ENCODE results near the gene SLC28A1.
"Not testable (repeated sequence)": the region's sequence is repeated elsewhere in the genome, so short reads cannot be mapped to it uniquely, and the experiment has no call there.

The SLC28A1 gene

GRCh38 chr15:84883916-84884781 lies at the start of gene SLC28A1:
TSS of gene SLC28A1 (plus strand) at chr15:84884662. CDS start at chr15:84887761, 3,099 bp downstream.
- Mint-ChIP-seq H3K27ac (no peak within 1 kb of the TSS), H3K4me3 (no peak within 1 kb of the TSS), H3K4me1 (ENCODE audit: low read depth) (peaks cover 4% of the 10 kb centered on the region), H3K9me3 (no peaks in the 10 kb centered on the region), H3K27me3 (no peaks in the 10 kb centered on the region), H3K36me3 (ENCODE audit: low read depth) (no peaks in the 10 kb centered on the region)
- intact Hi-C loops (cut with micrococcal nuclease), result no loop called here

DNA sequence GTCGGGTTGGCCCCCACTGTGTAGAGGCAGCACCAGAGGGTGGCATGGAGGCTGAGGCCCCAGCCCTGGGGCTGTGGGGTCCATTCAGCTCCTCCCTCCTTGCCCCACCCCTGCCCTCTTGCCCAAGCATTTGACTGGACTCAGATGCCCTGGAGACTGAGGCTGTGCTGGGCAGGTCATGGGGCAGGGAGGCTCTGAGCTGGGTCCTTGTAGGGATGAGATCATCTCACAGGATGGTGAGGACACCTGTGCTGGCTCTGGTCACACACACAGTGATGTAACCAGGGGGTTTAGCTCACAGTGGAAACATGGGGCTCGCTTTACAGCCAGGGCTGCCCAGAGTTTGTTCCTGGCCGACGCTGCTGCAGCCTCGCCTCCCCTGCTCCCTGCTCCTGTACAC lies 49.5 kb upstream of the SLC28A1 start:
- Mint-ChIP-seq H3K36me3 (ENCODE audit: low read depth) (no peaks in the 10 kb centered on the region), H3K27me3 (no peaks in the 10 kb centered on the region), H3K27ac (no peak overlapping the region), H3K4me1 (ENCODE audit: low read depth) (peaks cover 14% of the 10 kb centered on the region), H3K9me3 (no peaks in the 10 kb centered on the region), H3K4me3 (no peak overlapping the region)
- intact Hi-C loops (cut with micrococcal nuclease), result no loop called here

- intact Hi-C loops (cut with micrococcal nuclease), result no loop called here
- no peak overlapping the region for H3K4me3 Mint-ChIP-seq
Observed at GRCh38 chr15:84835661-84836337, 48.7 kb upstream of the SLC28A1 start.

DNA sequence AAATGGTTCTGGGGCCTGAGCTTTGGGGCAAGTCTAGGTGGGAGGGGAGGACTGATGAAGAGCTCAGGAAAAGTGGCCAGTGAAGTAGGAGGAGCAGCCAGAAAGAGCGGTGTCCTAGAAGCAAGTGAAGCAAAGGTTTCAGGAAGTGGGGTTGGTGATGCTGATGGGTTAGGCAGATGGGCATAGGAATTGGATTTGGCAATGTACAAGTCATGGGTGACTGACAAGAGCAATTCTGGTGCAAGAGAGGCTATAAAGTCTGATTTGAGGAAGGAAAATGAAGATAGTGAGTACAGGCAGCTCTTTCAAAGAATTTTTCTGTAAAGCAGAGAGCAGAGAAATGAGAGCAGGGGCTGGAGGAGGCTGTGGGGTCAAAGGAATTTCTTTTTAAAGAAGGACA lies 47.6 kb upstream of the SLC28A1 start:
- Mint-ChIP-seq H3K4me3 (no peak overlapping the region), H3K4me1 (ENCODE audit: low read depth) (peaks cover 14% of the 10 kb centered on the region), H3K36me3 (ENCODE audit: low read depth) (no peaks in the 10 kb centered on the region), H3K9me3 (no peaks in the 10 kb centered on the region), H3K27me3 (no peaks in the 10 kb centered on the region), H3K27ac (no peak overlapping the region)
- intact Hi-C loops (cut with micrococcal nuclease), result no loop called here

More at GRCh38 chr15:84835661-84836337, 48.7 kb upstream of the SLC28A1 start:
- Mint-ChIP-seq H3K4me1 (ENCODE audit: low read depth) (peaks cover 14% of the 10 kb centered on the region), H3K27me3 (no peaks in the 10 kb centered on the region), H3K36me3 (ENCODE audit: low read depth) (no peaks in the 10 kb centered on the region), H3K9me3 (no peaks in the 10 kb centered on the region), H3K27ac (no peak overlapping the region)

- H3K4me1 Mint-ChIP-seq (ENCODE audit: low read depth), result peaks cover 7% of the 10 kb centered on the region
- intact Hi-C loops (cut with micrococcal nuclease), result no loop called here
- no peaks in the 10 kb centered on the region for H3K9me3 Mint-ChIP-seq
- no peaks in the 10 kb centered on the region for H3K27me3 Mint-ChIP-seq
- H3K27ac Mint-ChIP-seq, result no peak overlapping the region
- no peaks in the 10 kb centered on the region for H3K36me3 Mint-ChIP-seq (ENCODE audit: low read depth)
- no peak overlapping the region for H3K4me3 Mint-ChIP-seq
Observed at GRCh38 chr15:84839714-84840113, 44.7 kb upstream of the SLC28A1 start.

GRCh38 chr15:84840255-84840654 lies 44.2 kb upstream of the SLC28A1 start:
- intact Hi-C loops (cut with micrococcal nuclease), result no loop called here
- Mint-ChIP-seq H3K36me3 (ENCODE audit: low read depth) (no peaks in the 10 kb centered on the region), H3K4me1 (ENCODE audit: low read depth) (peaks cover 7% of the 10 kb centered on the region), H3K9me3 (no peaks in the 10 kb centered on the region), H3K27me3 (no peaks in the 10 kb centered on the region), H3K4me3 (no peak overlapping the region), H3K27ac (no peak overlapping the region)

GRCh38 chr15:84840741-84841429 lies 43.6 kb upstream of the SLC28A1 start:
- Mint-ChIP-seq H3K36me3 (ENCODE audit: low read depth) (no peaks in the 10 kb centered on the region), H3K27ac (no peak overlapping the region), H3K9me3 (peaks cover under 1% of the 10 kb centered on the region), H3K4me1 (ENCODE audit: low read depth) (peaks cover 7% of the 10 kb centered on the region), H3K27me3 (no peaks in the 10 kb centered on the region), H3K4me3 (no peak overlapping the region)
- intact Hi-C loops (cut with micrococcal nuclease), result no loop called here

DNA sequence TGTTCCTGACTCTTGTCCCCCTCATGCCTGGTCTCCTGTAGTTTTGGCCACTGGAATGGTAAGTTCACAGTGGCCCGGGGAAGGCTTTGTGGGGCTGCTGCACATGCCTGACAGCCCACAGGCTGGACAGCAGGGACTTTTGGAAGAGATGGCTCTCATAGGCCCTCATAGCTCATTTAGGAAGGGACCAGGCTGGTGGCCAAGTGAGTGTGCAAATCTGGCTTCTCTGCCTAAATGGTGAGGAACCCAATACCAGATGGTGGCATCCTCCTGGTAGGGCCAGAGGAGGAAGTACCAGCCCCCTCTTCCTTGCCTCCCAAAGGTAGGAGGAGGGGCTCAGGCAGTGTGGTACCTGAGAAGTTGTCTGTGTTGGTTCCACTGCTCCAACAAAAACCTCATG lies 41.7 kb upstream of the SLC28A1 start:
- H3K4me3 Mint-ChIP-seq, result no peak overlapping the region
- peaks cover 18% of the 10 kb centered on the region for H3K9me3 Mint-ChIP-seq
- H3K27ac Mint-ChIP-seq, result no peak overlapping the region
- no peaks in the 10 kb centered on the region for H3K27me3 Mint-ChIP-seq
- H3K36me3 Mint-ChIP-seq (ENCODE audit: low read depth), result peaks cover 7% of the 10 kb centered on the region
- no peaks in the 10 kb centered on the region for H3K4me1 Mint-ChIP-seq (ENCODE audit: low read depth)
- intact Hi-C loops (cut with micrococcal nuclease), result no loop called here

DNA sequence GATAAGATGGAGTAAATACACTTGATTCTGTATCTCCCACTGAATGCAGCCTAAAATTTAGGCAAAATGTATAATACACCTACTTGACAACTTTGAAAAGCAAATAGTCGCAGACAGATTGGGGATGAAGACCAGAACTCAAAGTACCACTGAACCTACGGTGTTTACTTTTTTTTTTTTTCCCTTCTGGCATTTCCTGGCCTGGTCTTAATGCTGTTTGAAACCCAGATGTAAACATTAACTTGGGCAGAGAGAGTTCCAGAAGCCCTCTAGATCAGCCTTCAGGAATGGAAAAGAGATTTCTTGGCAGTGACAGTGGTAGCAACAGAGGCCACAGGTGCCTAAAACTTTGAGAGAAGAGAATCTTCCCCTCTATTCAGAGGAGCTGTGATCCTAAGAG lies 39.5 kb upstream of the SLC28A1 start:
- H3K36me3 Mint-ChIP-seq (ENCODE audit: low read depth), result peaks cover 7% of the 10 kb centered on the region
- intact Hi-C loops (cut with micrococcal nuclease), result no loop called here
- H3K9me3 Mint-ChIP-seq, result peaks cover 18% of the 10 kb centered on the region
- no peaks in the 10 kb centered on the region for H3K4me1 Mint-ChIP-seq (ENCODE audit: low read depth)
- no peak overlapping the region for H3K27ac Mint-ChIP-seq
- no peak overlapping the region for H3K4me3 Mint-ChIP-seq
- H3K27me3 Mint-ChIP-seq, result no peaks in the 10 kb centered on the region

- intact Hi-C loops (cut with micrococcal nuclease); H3K4me1 Mint-ChIP-seq (ENCODE audit: low read depth); H3K27me3 Mint-ChIP-seq; H3K4me3 Mint-ChIP-seq; H3K36me3 Mint-ChIP-seq (ENCODE audit: low read depth); H3K27ac Mint-ChIP-seq: not testable (repeated sequence)
- peaks cover 18% of the 10 kb centered on the region for H3K9me3 Mint-ChIP-seq
Observed at GRCh38 chr15:84845631-84846030, 38.8 kb upstream of the SLC28A1 start.

GRCh38 chr15:84846269-84846668 lies 38.2 kb upstream of the SLC28A1 start:
- no peaks in the 10 kb centered on the region for H3K4me1 Mint-ChIP-seq (ENCODE audit: low read depth)
- H3K36me3 Mint-ChIP-seq (ENCODE audit: low read depth), result peaks cover 7% of the 10 kb centered on the region
- no peak overlapping the region for H3K4me3 Mint-ChIP-seq
- no peak overlapping the region for H3K27ac Mint-ChIP-seq
- intact Hi-C loops (cut with micrococcal nuclease), result no loop called here
- peaks cover 18% of the 10 kb centered on the region for H3K9me3 Mint-ChIP-seq
- H3K27me3 Mint-ChIP-seq, result no peaks in the 10 kb centered on the region

DNA sequence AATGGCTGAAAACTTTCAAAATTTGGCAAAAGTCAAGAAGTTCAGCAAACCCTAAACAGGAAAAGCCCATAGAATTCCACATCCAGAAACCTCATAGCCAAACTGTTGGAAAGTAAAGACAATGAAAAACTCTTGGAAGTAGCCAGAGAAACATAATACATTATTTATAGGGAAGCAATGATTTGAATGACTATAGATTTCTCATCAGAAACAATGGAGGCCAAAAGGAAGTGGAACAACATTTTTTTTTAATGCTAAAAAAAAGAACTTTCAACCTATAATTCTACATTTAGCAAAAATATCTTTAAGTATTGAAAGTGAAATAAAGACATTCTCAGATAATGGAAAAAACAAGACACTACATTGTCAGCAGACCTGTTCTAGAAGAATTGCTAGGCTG lies 37.1 kb upstream of the SLC28A1 start:
- no peak overlapping the region for H3K27ac Mint-ChIP-seq
- peaks cover 18% of the 10 kb centered on the region for H3K9me3 Mint-ChIP-seq
- peaks cover 7% of the 10 kb centered on the region for H3K36me3 Mint-ChIP-seq (ENCODE audit: low read depth)
- H3K4me3 Mint-ChIP-seq, result no peak overlapping the region
- no peaks in the 10 kb centered on the region for H3K27me3 Mint-ChIP-seq
- intact Hi-C loops (cut with micrococcal nuclease), result no loop called here
- H3K4me1 Mint-ChIP-seq (ENCODE audit: low read depth), result no peaks in the 10 kb centered on the region

GRCh38 chr15:84852212-84852611 lies 32.2 kb upstream of the SLC28A1 start:
- Mint-ChIP-seq H3K27ac (no peak overlapping the region), H3K4me3 (no peak overlapping the region), H3K9me3 (peaks cover 4% of the 10 kb centered on the region), H3K36me3 (ENCODE audit: low read depth) (peaks cover 2% of the 10 kb centered on the region), H3K4me1 (ENCODE audit: low read depth) (no peaks in the 10 kb centered on the region), H3K27me3 (no peaks in the 10 kb centered on the region)
- intact Hi-C loops (cut with micrococcal nuclease), result no loop called here

DNA sequence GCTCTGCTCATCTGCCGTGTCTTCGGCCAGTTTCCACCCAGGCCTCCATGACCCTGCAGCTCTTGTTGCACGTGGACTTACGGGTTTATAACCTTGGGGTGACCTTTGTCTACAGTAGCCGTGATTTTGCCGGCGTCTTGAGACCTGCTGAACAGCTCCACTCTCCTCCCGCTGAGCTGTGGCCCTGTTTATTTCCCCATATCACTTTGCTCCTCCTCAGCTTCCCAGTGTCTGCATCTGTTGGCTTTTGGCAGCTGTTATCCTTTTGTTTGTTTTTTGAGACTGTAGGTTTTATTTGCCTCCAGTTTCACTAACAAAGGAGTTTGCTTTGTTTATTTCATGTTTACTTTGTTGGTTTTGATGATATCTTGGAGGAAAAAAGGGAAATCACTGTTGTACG lies 29.3 kb upstream of the SLC28A1 start:
- Mint-ChIP-seq H3K36me3 (ENCODE audit: low read depth) (no peaks in the 10 kb centered on the region), H3K4me3 (no peak overlapping the region), H3K4me1 (ENCODE audit: low read depth) (no peaks in the 10 kb centered on the region), H3K27me3 (no peaks in the 10 kb centered on the region), H3K27ac (no peak overlapping the region), H3K9me3 (no peaks in the 10 kb centered on the region)
- intact Hi-C loops (cut with micrococcal nuclease), result no loop called here

All from dendritic cell treated with granulocyte-macrophage colony-stimulating factor and Interleukin-4, amounts not matched to agents 40 ng/mL and 50 ng/mL, for 4 days (primary cell).